Measurements from ENCODE around the gene CERK.
A peak's percentile ranks its signal among the peaks of the same experiment; 100 is the strongest.
"Not testable (repeated sequence)": the region's sequence is repeated elsewhere in the genome, so short reads cannot be mapped to it uniquely, and the experiment has no call there.

CERK gene

DNA sequence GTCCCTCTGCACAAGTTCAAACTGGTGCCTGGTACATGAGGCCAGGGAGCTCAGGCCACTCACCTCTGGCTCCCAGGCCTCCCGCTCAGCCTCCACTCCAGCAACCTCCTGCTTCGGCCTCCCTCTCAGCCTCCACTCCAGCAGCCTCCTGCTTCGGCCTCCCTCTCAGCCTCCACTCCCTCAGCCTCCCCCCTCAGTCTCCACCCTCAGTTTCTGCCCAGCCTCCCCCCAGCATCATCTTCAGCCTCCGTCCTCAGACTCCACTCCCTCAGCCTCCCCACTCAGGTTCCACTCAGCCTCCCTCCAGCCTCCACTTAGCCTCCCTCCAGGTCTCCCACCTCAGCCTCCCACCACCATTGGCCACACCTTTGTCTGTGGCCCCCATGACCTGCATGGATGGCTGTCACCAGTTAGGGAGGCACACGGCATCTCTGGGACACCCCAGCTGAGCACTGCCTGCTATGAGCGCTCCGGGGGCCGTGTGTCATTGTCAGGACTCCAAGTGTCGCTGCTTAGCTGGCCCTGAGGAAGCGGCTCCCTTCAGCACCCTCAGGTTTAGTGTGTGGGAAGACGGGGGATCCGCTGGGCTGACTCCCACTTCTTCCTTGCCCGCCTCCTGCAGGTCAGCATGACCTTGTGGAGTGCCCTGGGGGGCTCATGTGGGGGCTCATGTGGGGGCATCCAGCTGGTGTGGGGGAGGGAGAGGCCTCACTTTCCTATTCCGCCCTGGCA is 78.8 kb downstream of the CERK start:
- DNase-seq: no peak

DNA sequence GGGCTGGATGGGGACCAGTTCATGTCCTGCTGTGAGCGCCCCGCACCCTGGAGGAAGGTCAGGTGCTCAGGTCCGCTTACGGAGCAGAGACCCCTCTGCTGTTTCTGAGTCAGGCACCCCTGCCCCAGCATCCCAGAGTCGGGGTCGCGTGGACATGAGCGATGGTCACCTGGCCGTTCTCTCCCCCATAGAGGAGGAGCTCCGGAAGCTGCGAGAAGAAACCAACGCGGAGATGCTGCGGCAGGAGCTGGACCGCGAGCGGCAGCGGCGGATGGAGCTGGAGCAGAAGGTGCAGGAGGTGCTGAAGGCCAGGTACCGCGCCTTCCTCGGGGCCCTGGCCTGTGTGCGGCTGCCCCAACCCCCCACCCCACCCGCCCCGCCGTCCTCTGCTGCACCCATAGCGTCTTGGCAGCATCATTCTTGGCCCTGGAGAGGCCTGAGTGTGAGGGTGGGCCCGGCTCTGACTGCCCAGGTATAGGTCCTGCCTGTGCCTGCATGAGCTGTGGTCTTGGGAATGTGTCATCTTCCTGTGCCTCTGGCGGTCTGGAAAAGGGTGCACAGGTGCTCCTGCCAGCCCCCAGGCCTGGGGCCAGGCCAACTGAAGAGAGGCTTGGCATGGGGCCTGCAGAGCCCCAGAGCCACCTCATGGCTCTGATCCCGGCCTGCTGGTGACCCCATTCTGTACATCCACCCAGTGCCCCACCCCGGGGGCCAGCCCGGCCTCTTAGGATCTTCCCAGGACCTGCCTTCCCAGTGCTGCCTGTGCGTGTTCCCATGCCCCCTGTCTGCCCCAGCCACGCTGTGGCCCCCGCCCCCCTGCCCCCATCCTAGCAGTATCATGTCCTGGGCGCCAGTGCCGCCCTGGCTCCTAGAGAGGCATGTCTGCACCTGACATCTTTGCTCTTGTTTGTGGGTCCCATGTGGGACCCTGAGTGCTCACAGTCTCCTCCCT is 79.8 kb downstream of the CERK start:
- DNase-seq: no peak

DNA sequence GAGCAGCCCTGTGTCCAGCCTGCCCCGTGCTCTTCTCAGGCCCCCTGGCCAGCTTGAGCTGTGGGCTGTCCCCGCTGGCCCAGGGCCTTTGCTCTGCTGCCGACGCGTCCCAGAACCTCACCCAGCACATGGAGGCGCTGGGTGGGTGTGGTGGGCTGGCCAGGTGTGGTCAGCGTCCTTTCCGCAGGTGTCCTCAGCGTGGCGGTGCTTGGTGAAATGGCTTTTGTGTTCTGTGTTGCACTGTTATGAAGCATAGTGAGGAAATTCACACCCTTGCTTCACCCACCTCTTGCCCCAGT is 80.4 kb downstream of the CERK start:
- no peak for DNase-seq

DNA sequence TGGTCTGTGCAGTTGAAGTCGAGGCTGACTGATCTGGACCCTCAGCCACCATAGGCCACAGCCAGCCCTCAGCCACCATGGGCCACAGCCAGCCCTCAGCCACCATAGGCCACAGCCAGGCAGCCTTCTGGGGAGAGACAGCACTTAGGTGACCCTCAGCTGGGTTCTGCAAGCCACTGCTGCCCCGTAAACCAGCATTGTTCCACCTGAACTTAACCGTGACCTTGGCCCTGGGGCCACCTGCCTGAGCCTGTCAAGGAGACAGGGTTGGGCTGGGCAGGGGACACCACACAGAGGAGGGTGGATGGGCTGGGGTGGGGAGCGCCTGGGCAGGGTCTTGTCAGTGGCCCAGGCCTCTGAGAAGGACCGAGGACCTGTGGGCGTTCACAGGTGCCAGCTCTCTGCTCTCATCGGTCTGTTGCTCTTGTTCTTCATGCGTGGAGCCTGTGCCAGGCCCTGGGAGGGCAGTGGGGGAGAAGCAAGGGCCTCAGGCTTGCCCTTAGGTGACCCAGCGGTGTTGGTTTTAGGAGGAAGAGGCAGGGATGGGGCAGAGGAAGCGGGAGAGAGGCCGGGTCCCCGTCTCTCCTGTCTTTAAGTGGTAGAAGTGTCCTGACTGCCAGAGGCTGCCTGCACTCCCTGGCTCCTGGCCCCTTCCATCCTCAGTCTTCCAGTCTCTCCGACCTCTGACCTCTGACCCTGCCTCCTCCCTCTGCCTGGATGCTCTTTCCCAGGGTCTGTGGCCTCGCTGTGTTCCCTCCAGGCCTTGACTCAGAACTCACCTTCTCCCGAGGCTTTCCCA is 81.0 kb downstream of the CERK start:
- DNase-seq: no peak

DNA sequence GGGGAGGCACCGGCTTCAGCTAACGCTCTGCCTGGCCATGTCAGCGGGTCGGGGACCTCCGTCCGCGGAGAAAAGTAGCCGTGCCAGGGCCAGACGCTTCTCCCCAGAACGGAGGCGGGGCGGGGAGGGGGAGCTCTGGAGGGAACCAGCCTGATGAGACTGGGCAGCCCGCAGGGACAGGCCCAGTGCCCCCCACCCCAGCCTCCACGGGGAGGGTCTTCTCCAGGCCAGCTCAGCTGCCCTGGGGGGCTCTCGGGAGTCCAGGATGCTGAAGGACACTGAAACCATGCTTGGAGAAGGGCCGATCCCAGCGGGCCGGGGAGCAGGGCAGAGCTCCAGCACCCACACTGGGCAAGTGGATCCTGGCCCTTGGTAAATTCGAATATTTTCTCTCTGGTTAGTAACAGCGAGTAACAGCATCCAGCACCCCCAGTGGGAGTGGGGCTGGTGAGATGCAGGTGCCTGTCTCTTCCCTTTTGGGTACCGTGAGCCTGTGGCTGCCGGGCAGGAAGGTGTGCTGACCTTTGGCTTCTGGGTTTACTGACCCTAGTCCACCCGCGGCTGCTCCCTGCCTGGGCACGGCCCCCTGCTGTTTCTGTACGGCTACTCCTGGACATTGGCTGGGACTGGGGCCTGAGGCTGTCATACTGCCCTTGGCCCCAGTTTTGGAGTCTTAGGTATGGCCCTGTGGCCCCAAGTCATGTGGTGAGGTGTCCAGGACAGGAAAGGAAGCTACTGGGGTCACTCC is 82.0 kb downstream of the CERK start:
- no peak for DNase-seq

DNA sequence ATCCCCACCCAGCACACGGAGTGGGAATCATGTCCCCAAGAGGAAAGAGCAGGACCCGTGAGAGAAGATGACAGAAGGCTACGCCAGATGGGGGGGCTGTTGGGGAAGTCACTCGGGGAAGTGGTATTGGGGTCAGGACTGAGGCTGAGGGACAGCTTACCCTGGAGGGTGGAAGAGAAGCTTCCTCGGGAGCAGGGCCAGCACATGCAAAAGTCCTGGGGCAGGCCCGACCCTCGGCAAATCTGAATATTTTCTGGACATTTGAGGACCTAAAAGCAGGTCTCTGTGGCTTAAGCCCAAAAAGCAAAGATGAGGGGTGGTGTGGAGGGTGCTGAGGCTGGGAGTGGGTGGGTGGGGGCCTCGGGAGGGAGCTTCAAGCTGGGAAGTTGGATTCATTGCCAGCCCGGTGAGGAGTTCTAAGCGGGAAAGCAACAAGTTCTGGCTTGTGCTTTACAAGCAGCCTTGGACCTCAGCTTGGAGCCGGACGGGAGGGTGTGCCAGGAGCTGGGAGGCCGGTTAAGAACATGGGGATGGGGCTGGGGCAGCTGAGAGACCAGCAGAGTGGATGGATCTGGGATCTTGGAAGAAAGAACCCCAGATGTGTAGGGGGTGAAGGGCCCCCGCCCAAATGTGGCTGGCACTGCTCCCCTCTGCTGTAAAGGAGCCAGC is 83.0 kb downstream of the CERK start:
- DNase-seq: no peak

DNA sequence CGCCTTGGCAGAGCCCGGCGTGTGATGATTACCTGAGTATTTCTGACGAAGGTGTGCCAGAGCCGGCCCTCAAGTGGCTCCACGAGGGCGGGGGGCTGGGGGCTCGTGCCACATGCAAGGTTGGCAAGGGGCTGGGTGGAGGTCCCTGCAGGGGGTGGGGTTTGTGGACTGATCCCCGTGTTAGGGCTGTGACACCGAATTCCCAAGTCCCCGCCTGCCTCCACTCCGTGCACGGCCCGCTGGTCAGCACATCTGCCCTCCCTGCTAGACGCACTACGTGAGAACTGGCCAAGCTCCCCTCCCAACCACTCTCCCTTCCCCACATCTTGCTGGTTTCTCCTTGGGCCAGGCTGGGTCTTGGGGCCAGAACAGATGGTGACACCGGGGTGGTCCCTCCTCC is 83.6 kb downstream of the CERK start:
- DNase-seq: no peak

DNA sequence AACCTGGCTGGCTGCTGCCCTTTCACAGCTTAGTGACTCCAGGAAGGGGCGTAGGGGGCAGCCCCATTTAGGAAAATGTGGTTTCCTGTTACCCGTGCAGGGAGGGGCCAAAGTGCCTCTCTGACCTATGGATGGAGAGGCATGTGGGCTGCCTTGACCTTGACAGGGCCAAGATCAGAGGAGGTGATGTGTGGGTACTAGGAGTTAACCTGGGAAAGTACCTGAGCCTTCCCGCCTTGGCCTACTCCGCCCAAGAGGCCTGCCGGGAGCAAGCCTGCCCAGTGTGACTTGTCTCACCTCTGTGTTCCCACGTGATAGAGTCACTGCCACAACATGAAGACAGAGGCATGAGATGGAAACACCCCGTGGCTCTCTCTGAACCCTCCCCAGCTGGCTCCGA is 84.5 kb downstream of the CERK start:
- DNase-seq: no peak

DNA sequence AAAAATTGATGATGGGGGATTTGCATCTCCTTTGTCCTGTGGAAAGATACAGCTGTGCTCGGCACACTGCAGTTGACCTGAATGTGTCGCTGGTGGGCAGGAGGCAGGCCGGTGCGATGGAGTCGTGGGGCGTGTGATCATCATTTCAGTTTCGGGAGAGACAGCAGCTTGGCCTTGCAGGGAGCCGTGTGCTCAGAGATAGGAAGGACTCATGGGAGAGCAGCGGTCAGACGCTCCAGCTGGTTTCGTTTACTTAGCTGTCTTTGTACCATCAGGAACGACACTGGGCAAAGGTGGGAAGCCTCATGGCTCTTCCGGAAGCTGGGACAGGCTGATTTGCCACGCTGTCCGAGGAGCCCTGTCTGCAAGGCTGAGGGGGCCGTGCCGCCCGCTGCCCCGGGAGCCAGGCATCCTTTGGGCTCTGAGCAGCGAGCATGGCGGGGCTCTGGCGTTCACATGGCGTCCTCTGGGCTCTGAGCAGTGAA is 85.2 kb downstream of the CERK start:
- DNase-seq: peak; percentile 20

DNA sequence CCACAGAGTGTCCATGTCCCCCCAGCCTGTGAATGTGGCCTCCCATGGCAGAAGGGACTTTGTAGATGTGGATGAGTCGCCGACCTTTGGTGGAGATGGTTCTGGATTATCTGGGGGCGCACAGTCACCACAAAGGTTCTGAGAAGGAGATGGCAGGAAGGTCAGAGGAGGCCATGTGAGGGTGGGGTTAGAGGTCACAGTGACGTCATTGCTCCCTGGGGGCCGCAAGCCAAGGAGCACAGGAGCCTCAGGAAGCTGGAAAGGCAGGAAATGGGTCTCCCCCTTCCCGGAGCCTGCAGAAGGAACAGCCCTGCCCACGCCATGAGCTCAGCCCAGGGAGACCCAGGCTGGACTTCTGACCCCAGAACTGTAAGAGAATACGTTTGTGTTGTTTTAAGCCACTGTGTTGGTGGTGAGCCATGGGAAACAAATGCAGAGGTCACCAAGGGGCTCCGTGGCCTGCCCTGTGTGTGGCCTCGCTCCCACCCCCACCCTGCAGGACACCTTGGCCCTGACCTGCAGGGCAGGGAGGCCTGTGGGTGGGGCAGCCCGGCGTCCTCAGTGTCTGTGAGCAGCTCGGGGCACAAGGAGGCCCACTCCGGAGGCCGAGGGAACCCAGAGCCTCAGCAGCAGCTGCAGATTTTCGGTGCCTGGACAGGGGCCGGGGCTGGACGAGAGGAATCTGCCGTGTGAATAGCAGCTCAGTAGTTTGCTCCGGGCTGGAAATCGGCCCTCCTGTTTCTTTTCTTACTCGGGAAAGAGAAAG is 85.8 kb downstream of the CERK start:
- no peak for DNase-seq

DNA sequence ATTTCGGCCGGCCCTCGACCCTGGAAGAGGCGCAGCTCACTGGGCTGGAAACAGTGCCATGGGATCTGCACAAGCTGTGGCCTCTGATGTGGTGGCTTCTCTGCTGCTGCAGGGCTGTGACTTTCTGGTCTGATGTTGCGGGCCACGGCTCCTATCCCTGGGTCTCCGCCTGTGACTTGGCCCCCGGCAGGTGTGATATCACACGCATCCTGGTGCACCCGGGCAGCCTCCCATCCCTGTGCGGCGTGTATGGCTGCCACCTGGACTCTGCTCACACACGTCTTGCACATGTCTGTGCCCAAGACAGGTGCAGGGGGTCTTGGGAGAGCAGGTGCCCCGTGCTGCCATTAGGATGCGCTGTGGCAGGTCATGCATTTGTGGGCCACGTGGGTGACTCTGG is 86.7 kb downstream of the CERK start:
- no peak for DNase-seq

DNA sequence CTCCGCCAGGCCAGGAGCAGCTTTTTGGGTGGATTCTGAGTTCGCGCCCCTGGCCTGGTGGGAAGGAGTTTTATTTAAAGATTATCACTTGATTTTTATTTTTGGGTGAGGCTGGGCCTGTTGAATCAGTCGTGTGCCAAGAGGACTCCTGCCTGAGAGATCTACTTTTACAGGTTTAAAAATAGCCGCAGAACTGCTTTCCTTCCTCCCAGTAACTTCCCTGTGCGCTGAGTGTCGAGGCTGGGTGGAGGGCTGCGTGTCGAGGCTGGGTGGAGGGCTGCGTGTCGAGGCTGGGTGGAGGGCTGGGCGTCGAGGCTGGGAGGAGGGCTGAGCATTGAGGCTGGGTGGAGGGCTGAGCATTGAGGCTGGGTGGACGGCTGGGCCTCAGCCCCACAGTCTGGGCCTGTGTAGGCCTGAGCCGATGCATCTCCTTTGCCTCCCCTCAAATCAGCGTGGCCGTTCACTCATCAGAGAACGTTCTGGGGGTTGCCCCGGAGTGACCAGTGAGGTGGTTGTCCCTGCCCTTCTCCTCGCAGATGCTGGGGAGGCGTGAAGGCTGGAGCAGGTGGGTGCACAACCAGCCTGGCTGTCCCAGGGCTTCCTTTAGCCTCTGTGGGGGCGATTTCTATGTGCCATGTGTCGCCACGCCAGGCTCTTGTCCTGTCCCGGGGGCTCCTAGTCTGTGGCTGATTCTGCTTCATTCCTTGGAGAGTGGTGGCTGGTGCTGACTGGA is 87.8 kb downstream of the CERK start:
- DNase-seq: no peak

DNA sequence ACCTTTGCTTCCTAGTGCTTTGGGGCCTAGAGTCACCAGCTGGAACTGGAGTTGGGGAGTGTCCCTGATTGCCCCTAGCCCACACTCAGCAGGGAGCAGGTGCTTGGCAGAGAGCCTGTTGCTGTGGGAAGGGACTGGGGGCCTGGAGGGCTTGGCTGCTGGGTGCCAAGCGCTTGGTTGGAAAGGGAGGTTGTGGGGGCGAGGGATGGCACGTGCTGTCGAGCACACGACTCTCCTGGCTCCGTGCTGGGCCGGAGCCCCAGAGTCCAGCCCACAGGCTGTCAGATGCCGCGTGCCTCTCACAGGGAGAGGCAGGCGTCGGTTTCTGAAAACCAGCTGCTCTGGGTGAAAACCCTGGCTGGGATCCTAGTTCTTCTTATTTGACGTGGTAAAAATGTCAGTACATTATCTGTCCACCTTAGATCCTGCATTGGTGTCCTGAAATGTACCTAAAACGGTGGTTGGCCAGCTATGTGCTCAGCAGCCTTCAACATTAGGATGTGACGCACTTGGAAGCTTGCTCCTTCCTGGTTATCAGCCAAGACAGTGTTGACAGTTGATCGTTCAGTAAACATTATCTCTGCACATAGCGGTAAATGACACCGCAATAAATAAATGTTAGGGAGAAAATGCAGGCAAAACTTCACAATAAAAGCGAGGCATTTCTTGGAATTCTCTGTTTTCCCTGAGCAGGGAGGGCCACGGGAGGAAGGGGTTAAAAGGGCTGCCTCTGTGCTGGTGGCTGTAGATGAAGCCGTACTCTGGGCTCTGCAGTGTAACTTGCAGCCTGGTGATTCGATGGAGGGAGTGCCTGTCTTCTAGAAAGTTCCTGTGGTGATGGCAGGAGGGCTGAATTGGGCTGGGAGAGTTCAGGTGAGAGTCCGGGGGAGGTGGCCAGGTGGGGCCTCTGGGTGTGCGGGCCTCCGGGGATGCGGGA is 88.6 kb downstream of the CERK start:
- DNase-seq: peak; percentile 38

DNA sequence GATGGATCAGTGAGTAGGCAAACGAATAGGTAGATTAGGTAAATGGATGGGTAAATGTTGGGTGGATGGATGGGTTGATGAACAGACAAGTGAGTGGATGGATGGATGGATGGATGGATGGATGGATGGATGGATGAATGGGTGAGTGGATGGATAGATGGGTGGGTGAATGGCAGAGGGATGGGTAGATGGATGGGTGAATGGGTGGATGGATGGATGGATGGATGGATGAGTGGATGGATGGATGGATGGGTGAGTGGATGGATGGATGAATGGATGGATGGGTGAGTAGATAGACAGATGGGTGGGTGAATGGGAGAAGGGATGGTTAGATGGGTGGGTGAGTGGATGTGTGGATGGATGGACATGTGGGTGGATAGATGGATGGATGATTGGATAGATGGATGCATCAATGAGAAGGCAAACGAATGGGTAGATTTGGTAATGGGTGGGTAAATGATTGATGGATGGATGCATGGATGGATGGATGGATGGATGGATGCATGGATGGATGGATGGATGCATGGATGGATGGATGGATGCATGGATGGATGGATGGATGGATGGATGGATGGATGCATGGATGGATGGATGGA is 89.7 kb downstream of the CERK start:
- not testable (repeated sequence) for DNase-seq

DNA sequence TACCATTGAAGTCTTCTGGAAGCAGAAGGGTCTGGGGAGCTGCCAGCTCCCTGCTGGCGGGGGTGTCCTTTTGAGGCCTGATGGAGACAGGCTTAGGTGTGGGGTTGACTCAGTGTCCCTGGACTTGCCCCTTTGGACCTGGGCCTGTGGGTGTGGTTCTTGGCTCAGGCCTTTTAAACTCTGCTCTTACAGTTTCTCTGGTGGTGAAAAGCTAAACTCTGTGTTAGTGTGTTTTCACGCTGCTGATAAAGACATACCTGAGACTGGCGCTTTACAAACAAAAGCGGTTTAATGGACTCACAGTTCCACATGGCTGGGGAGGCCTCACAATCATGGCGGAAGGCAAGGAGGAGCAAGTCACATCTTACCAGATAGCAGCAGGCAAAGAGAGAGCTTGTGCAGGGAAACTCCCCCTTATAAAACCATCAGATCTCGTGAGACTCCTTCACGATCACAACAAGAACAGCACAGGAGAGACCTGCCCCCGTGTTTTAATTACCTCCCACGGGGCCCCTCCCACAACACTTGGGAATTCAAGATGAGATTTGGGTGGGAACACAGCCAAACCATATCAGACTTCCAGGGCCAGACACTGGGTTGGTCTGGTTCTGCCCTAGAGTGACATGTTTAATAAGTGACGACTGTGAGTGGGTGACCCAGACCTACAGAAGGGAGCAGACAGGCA is 91.4 kb downstream of the CERK start:
- DNase-seq: no peak

DNA sequence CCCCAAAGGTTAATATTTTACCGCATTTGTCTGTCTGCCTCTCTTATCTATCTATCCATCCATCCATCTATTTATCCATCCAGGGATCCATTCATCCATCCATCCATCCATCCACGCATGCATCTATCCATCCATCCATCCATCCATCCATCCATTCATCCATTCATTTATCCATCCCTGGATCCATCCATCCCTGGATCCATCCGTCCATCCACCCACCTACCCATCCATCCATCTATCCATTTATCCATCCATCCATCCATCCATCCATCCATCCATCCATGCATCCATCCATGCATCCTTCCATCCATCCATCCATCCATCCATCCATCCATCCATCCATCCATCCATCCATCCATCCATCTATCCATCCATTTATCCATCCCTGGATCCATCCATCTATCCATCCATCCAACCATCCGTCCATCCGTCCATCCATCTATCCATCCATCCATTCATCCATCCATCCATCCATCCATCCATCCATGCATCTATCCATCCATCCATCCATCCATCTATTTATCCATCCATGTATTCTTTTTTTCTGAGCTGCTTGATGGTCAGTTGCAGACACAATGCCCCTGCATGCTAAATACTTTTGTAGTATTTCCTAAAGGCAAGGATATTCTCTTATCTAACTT is 95.1 kb downstream of the CERK start:
- DNase-seq: not testable (repeated sequence)

DNA sequence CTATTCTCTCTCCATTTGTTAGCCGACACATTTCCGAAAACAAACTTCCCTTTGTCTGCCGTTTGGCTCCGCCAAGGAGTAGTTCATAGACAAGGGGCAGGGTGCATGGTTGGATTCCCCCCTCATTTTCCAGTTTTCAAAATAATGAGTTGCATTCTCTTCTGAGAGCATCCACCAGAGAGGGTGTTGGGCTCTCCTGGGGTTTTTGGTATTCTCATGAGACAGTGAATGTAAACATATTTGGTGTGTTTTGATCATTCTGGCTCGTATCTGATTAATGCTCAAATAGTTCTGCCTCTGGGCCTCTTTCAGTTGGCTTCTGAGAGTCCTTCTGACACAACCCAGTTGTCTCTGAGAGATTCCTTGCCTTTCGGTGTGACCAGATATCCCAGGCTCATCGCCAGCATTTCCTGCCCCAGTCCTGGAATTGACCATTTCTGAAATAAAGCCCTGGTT is 96.2 kb downstream of the CERK start:
- no peak for DNase-seq

Measured in NCI-H510A treated with DMSO at 0.1 percent for 48 hours (cell line).